H1 (cell line): ENCODE results near the gene CKLF. TPM values are rescaled to one million over a fixed set of nuclear protein-coding genes. Genes with fewer than 3 reads are reported as not detected.

ENCODE experiments used
- CTCF ChIA-PET: fragments of 300-600 bp; sonication (Branson Sonifier 250); formaldehyde crosslinking; loops from one replicate; lab custom pipeline; 2021; ENCODE audit not compliant: partially characterized antibody; lab: Charles Lee
- POLR2A ChIA-PET: fragments of 300-600 bp; sonication (Branson Sonifier 250); formaldehyde crosslinking; loops from one replicate; lab custom pipeline; 2021; ENCODE audit warnings: inconsistent platforms; ENCODE audit not compliant: partially characterized antibody; lab: Charles Lee
- DNase-seq, 2 experiments: peaks; one replicate each; pipeline versions ENCODE4 v3.0.0 to v3.0.0-alpha.2; 2010 to 2022; ENCODE audit warnings: low spot score in 2 of 2, low read depth in 1 of 2, mixed read lengths in 1 of 2
- FAIRE-seq: peaks from 2 replicates; lab custom pipeline; 2011; peaks lifted over from hg19 to GRCh38; lab: Jason Lieb, UNC
- H2AFZ ChIP-seq: 2 replicates; pipeline ENCODE4 v1.8.1; 2012; ENCODE audit warnings: low read length, inconsistent platforms
- H2AK5ac ChIP-seq: 2 replicates; pipeline ENCODE4 v1.6.1; 2013; ENCODE audit warnings: low read depth, low read length
- H2BK120ac ChIP-seq: replicated peaks from 2 replicates; pipeline ENCODE3; 2013; ENCODE audit warnings: low read depth, low read length, inconsistent platforms
- H2BK12ac ChIP-seq: 2 replicates; pipeline ENCODE4 v1.6.1; 2013; ENCODE audit warnings: low read depth, low read length
- H2BK15ac ChIP-seq: 2 replicates; pipeline ENCODE4 v1.6.1; 2013; ENCODE audit warnings: low read length
- H2BK20ac ChIP-seq: 2 replicates; pipeline ENCODE4 v1.6.1; 2013; ENCODE audit warnings: low read length
- H2BK5ac ChIP-seq: 2 replicates; pipeline ENCODE4 v1.6.1; 2013; ENCODE audit warnings: low read depth, low read length
- H3K14ac ChIP-seq: 2 replicates; pipeline ENCODE4 v1.6.1; 2013; ENCODE audit warnings: inconsistent platforms; ENCODE audit not compliant: insufficient read length
- H3K18ac ChIP-seq: 2 replicates; pipeline ENCODE4 v1.6.1; 2013; ENCODE audit warnings: low read length; ENCODE audit errors: extremely low read depth
- H3K23ac ChIP-seq: 2 replicates; pipeline ENCODE4 v1.6.1; 2013; ENCODE audit warnings: inconsistent platforms; ENCODE audit not compliant: insufficient read length
- H3K23me2 ChIP-seq: 2 replicates; pipeline ENCODE4 v1.6.1; 2013; ENCODE audit warnings: low read depth, low read length
- H3K27ac ChIP-seq: 2 replicates; pipeline ENCODE4 v1.6.1; 2011; ENCODE audit warnings: low read depth, low read length, inconsistent platforms
- H3K27me3 ChIP-seq, 4 experiments: replicated peaks in 1 of 4; 1 replicate in 1 of 4; 2 replicates in 3 of 4; pipeline versions ENCODE4 v1.6.1 to v1.8.1; 2011 to 2013; ENCODE audit warnings: low read length in 3 of 4, mild to moderate bottlenecking in 3 of 4, inconsistent platforms in 2 of 4, mixed read lengths in 2 of 4, moderate library complexity in 1 of 4; ENCODE audit not compliant: control insufficient read depth in 3 of 4, insufficient read depth in 3 of 4; ENCODE audit errors: extremely low read depth in 1 of 4
- H3K36me3 ChIP-seq, 4 experiments: 2 replicates each; pipeline versions ENCODE4 v1.6.1 to v1.8.1; 2011 to 2013; ENCODE audit warnings: mild to moderate bottlenecking in 4 of 4, low read length in 3 of 4, moderate library complexity in 2 of 4, control low read depth in 1 of 4, inconsistent platforms in 1 of 4; ENCODE audit not compliant: insufficient read depth in 4 of 4, control insufficient read depth in 2 of 4
- H3K4ac ChIP-seq: replicated peaks from 2 replicates; pipeline ENCODE3; 2013; ENCODE audit warnings: low read length, low read depth, mixed read lengths, inconsistent platforms; ENCODE audit not compliant: insufficient read length
- H3K4me1 ChIP-seq, 4 experiments: replicated peaks in 1 of 4; 1 replicate in 1 of 4; 2 replicates in 3 of 4; pipeline versions ENCODE4 v1.6.1 to v1.8.1; 2011 to 2013; ENCODE audit warnings: low read length in 3 of 4, inconsistent platforms in 2 of 4, mixed read lengths in 1 of 4; ENCODE audit not compliant: insufficient read depth in 4 of 4, control insufficient read depth in 3 of 4
- H3K4me2 ChIP-seq, 2 experiments: 2 replicates each; pipeline versions ENCODE4 v1.6.1 to v1.8.1; 2011 to 2013; ENCODE audit warnings: low read depth in 2 of 2, low read length in 2 of 2, control low read depth in 1 of 2, inconsistent platforms in 1 of 2, mild to moderate bottlenecking in 1 of 2; ENCODE audit not compliant: insufficient read depth in 1 of 2
- H3K4me3 ChIP-seq, 4 experiments: fragments of 200-600, 300-600 bp in 1 of 4; sonication (generic), shearing (Covaris generic), sonication (Bioruptor Twin) in 1 of 4; 2 replicates each; pipeline versions ENCODE4 v1.5.1 to v1.8.1; 2011 to 2016; ENCODE audit warnings: low read length in 4 of 4, low read depth in 3 of 4, control low read depth in 2 of 4, inconsistent platforms in 2 of 4, mild to moderate bottlenecking in 2 of 4, mixed read lengths in 1 of 4, moderate library complexity in 1 of 4; ENCODE audit not compliant: insufficient read depth in 2 of 4; ENCODE audit errors: extremely low read depth in 1 of 4
- H3K56ac ChIP-seq: replicated peaks from 2 replicates; pipeline ENCODE3; 2013; ENCODE audit warnings: low read depth, mild to moderate bottlenecking, mixed read lengths, low read length, inconsistent platforms; ENCODE audit not compliant: insufficient read length
- H3K79me1 ChIP-seq: 2 replicates; pipeline ENCODE4 v1.6.1; 2013; ENCODE audit warnings: low read depth, low read length, control low read depth
- H3K79me2 ChIP-seq, 2 experiments: 2 replicates each; pipeline versions ENCODE4 v1.6.1 to v1.8.1; 2012 to 2013; ENCODE audit warnings: low read length in 2 of 2, mild to moderate bottlenecking in 2 of 2, inconsistent platforms in 1 of 2; ENCODE audit not compliant: insufficient read depth in 2 of 2, control insufficient read depth in 1 of 2
- H3K9ac ChIP-seq, 4 experiments: replicated peaks in 1 of 4; 1 replicate in 1 of 4; 2 replicates in 3 of 4; pipeline versions ENCODE4 v1.6.1 to v1.8.1; 2011 to 2013; ENCODE audit warnings: low read depth in 3 of 4, low read length in 3 of 4, control low read depth in 2 of 4, mild to moderate bottlenecking in 2 of 4, moderate library complexity in 2 of 4, inconsistent platforms in 1 of 4; ENCODE audit errors: extremely low read depth in 1 of 4
- H3K9me3 ChIP-seq, 2 experiments: 2 replicates each; pipeline versions ENCODE4 v1.6.1 to v1.8.1; 2012 to 2013; ENCODE audit warnings: mild to moderate bottlenecking in 2 of 2, moderate library complexity in 2 of 2, control low read depth in 1 of 2, inconsistent platforms in 1 of 2, low read depth in 1 of 2, low read length in 1 of 2, mixed read lengths in 1 of 2; ENCODE audit not compliant: insufficient read depth in 2 of 2
- H4K20me1 ChIP-seq, 2 experiments: replicated peaks in 1 of 2; 2 replicates each; pipeline versions ENCODE3 to v1.8.1; 2011 to 2013; ENCODE audit warnings: inconsistent platforms in 2 of 2, low read length in 2 of 2, mild to moderate bottlenecking in 1 of 2; ENCODE audit not compliant: insufficient read depth in 2 of 2, control insufficient read depth in 1 of 2
- H4K5ac ChIP-seq: 2 replicates; pipeline ENCODE4 v1.6.1; 2013; ENCODE audit warnings: low read length, low read depth, mixed read lengths, inconsistent platforms; ENCODE audit not compliant: insufficient read length
- H4K8ac ChIP-seq: 2 replicates; pipeline ENCODE4 v1.8.0; 2013; ENCODE audit warnings: mild to moderate bottlenecking, moderate library complexity, low read length, inconsistent platforms; ENCODE audit not compliant: insufficient read depth; ENCODE audit errors: extremely low read depth
- H4K91ac ChIP-seq: replicated peaks from 2 replicates; pipeline ENCODE3; 2013; ENCODE audit warnings: low read length, mixed read lengths, inconsistent platforms; ENCODE audit not compliant: insufficient read length
- ATF3 ChIP-seq: IDR thresholded peaks from 2 replicates; pipeline ENCODE4 v1.6.1; 2011; ENCODE audit warnings: low read depth, mild to moderate bottlenecking, low read length; ENCODE audit not compliant: insufficient read depth
- HDAC2 ChIP-seq, 2 experiments: fragments of 300-600 bp in 1 of 2; sonication (generic) in 1 of 2; IDR thresholded peaks; 2 replicates each; pipeline ENCODE4 v1.6.1; 2011 to 2012; ENCODE audit warnings: low read depth in 2 of 2, low read length in 2 of 2, mild to moderate bottlenecking in 2 of 2, moderate library complexity in 2 of 2, borderline replicate concordance in 1 of 2, inconsistent platforms in 1 of 2
- JUND ChIP-seq: IDR thresholded peaks from 2 replicates; pipeline ENCODE4 v1.6.1; 2011; ENCODE audit warnings: mild to moderate bottlenecking, improper control_type of control experiment, low read length
- POLR2AphosphoS5 ChIP-seq: IDR thresholded peaks from 2 replicates; pipeline ENCODE4 v1.6.1; 2011; ENCODE audit warnings: low read depth, low read length
- RNF2 ChIP-seq: fragments of 200-900, 300-1000 bp; sonication (generic); IDR thresholded peaks from 2 replicates; pipeline ENCODE4 v1.7.1; 2016; ENCODE audit warnings: borderline replicate concordance, low read depth, mild to moderate bottlenecking, antibody characterized with exemption, low read length; ENCODE audit not compliant: poor library complexity, severe bottlenecking; ENCODE audit errors: missing control alignments
- SAP30 ChIP-seq: fragments of 300-600 bp; sonication (generic); IDR thresholded peaks from 2 replicates; pipeline ENCODE4 v1.7.1; 2012; ENCODE audit warnings: low read length, moderate library complexity, mild to moderate bottlenecking, inconsistent platforms; ENCODE audit not compliant: insufficient read depth, insufficient replicate concordance
- SP1 ChIP-seq: IDR thresholded peaks from 2 replicates; pipeline ENCODE4 v1.6.1; 2011; ENCODE audit warnings: low read depth, low read length
- SRF ChIP-seq: IDR thresholded peaks from 2 replicates; pipeline ENCODE4 v1.6.1; 2011; ENCODE audit warnings: mild to moderate bottlenecking, low read depth, low read length, moderate library complexity
- WGBS, 2 experiments: shearing (Covaris generic) in 1 of 2; methylation state at CpG; one replicate each; pipeline versions ENCODE4 v1.1.6 to v1.1.7; 2013 to 2015; ENCODE audit warnings: low lambda C conversion rate in 2 of 2, mixed read lengths in 2 of 2, inconsistent platforms in 1 of 2, low coverage in 1 of 2, missing lambda C conversion rate in 1 of 2; ENCODE audit not compliant: insufficient replicate concordance in 2 of 2, insufficient coverage in 1 of 2, insufficient read length in 1 of 2; ENCODE audit errors: extremely low coverage in 1 of 2, missing lambda C conversion rate in 1 of 2; 5-methylcytosine and 5-hydroxymethylcytosine counted together
- polyA plus RNA-seq, 7 experiments: library from polyadenylated mRNA; depleted of rRNA in 3 of 7; stranded (reverse) in 5 of 7; unstranded in 2 of 7; fragments of >200 nt in 5 of 7; fragments of 200-250 nt in 2 of 7; gene quantifications; 1 replicate in 5 of 7; 2 replicates in 1 of 7; 4 replicates in 1 of 7; pipeline versions ENCODE4 v1.2.1 to v1.2.3, GENCODE V29; 2011 to 2013; ENCODE audit warnings: missing spikeins in 2 of 7, mixed read lengths in 2 of 7
- total RNA-seq: library from RNA; stranded (reverse); fragmentation: NEBNext Ultra II Directional; extraction: Animal tissue kit (Norgen Biotek cat#: 25700); gene quantifications from 2 replicates; pipeline ENCODE4 v1.2.1, GENCODE V29; 2021
- TF ChIP-seq, protein P1 (sequence below): IDR thresholded peaks from 2 replicates; pipeline ENCODE4 v1.6.1; 2012; ENCODE audit warnings: inconsistent platforms
- TF ChIP-seq, protein P2 (sequence below): IDR thresholded peaks from 2 replicates; pipeline ENCODE4 v1.6.1; 2012; ENCODE audit warnings: low read length, inconsistent platforms

The CKLF gene
- total and polyA plus RNA-seq, 2 of the 8 experiments (the other 6 are each of a cell fraction or from before 2014, with no cell fraction given) = 21.1 to 63.5 TPM

DNA sequence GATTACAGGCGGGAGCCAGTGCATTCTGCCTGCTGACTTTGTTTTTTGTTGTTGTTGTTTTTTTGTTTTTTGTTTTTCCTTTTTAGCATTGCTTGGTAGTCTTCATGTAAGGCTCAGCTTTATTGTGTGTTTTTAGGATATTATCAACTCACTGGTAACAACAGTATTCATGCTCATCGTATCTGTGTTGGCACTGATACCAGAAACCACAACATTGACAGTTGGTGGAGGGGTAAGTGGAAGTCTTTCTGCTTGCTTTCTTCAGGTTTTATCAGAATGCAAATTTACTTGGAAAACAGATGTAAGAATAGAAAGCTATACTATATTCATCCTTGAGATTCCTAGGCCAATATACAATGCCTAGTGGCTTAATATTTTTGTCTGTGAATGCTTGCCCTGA lies 10.6 kb downstream of the CKLF start:
- Histone ChIP-seq H2BK15ac (no peak overlapping the region), H3K27ac (no peak overlapping the region), H3K18ac (no peak overlapping the region), H2AK5ac (no peak overlapping the region), H3K9ac (no peak overlapping the region), H2AFZ (no peak overlapping the region), H4K20me1 (peaks cover 0 to 2% of the 10 kb centered on the region in 2 experiments), H4K8ac (no peak overlapping the region), H2BK5ac (no peak overlapping the region), H3K56ac (no peak overlapping the region), H3K27me3 (no peaks in the 10 kb centered on the region), H4K91ac (no peak overlapping the region), H3K4ac (no peak overlapping the region), H3K36me3 (peaks cover 0 to 5% (median 0%) of the 10 kb centered on the region in 4 experiments; a peak in 3 of 8 replicates), H2BK120ac (no peak overlapping the region), H3K23me2 (no peaks in the 10 kb centered on the region), H3K4me3 (no peak overlapping the region), H3K4me2 (no peak overlapping the region), H2BK20ac (no peak overlapping the region), H3K4me1 (no peaks in the 10 kb centered on the region), H3K9me3 (no peaks in the 10 kb centered on the region), H3K79me1 (no peaks in the 10 kb centered on the region), H3K79me2 (no peaks in the 10 kb centered on the region), H4K5ac (no peak overlapping the region), H3K23ac (no peak overlapping the region), H3K14ac (no peak overlapping the region), H2BK12ac (no peak overlapping the region)
- CTCF ChIA-PET = interaction anchor here (0.6 to 5.2 kb wide), 13 partner anchors 9 to 305 kb away, joined by 3 to 25 read pairs (median 5); partner anchors contain the start of genes CKLF and CMTM2
- FAIRE-seq = no peak
- DNase-seq = no peak
- 95% methylated on average over 2 of the region's 2 CpGs; no CpG with 5 or more reads in 1 of the 2 experiments for WGBS, 2 experiments
- POLR2A ChIA-PET = interaction anchor here (1.1 to 2.5 kb wide), 2 partner anchors 10 to 13 kb away, joined by 4 to 9 read pairs; partner anchors contain the start of gene TK2
- TF ChIP-seq ATF3 = no peak
- TF ChIP-seq, protein P1, sequence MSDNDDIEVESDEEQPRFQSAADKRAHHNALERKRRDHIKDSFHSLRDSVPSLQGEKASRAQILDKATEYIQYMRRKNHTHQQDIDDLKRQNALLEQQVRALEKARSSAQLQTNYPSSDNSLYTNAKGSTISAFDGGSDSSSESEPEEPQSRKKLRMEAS = no peak
- no peak for TF ChIP-seq HDAC2 (IDR thresholded peaks at IDR 0.05; ENCODE audit: borderline replicate concordance in 1 of 2, low read depth in 2 of 2, low read length in 2 of 2)
- no peak for TF ChIP-seq JUND
- TF ChIP-seq SRF = no peak
- TF ChIP-seq, protein P2, sequence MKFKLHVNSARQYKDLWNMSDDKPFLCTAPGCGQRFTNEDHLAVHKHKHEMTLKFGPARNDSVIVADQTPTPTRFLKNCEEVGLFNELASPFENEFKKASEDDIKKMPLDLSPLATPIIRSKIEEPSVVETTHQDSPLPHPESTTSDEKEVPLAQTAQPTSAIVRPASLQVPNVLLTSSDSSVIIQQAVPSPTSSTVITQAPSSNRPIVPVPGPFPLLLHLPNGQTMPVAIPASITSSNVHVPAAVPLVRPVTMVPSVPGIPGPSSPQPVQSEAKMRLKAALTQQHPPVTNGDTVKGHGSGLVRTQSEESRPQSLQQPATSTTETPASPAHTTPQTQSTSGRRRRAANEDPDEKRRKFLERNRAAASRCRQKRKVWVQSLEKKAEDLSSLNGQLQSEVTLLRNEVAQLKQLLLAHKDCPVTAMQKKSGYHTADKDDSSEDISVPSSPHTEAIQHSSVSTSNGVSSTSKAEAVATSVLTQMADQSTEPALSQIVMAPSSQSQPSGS = no peak
- TF ChIP-seq RNF2 = no peak
- TF ChIP-seq SP1 = no peak
- no peak for TF ChIP-seq SAP30
- TF ChIP-seq POLR2AphosphoS5 = no peak
